ENCODE results near the gene TMEM154. TPM values are rescaled to one million over a fixed set of nuclear protein-coding genes. Genes with fewer than 3 reads are reported as not detected.
A peak's percentile ranks its signal among the peaks of the same experiment; 100 is the strongest.

TMEM154 gene
- total RNA-seq, 4 donors from 2014 or later: 41.2 to 83.1 (median 60.5) TPM

DNA sequence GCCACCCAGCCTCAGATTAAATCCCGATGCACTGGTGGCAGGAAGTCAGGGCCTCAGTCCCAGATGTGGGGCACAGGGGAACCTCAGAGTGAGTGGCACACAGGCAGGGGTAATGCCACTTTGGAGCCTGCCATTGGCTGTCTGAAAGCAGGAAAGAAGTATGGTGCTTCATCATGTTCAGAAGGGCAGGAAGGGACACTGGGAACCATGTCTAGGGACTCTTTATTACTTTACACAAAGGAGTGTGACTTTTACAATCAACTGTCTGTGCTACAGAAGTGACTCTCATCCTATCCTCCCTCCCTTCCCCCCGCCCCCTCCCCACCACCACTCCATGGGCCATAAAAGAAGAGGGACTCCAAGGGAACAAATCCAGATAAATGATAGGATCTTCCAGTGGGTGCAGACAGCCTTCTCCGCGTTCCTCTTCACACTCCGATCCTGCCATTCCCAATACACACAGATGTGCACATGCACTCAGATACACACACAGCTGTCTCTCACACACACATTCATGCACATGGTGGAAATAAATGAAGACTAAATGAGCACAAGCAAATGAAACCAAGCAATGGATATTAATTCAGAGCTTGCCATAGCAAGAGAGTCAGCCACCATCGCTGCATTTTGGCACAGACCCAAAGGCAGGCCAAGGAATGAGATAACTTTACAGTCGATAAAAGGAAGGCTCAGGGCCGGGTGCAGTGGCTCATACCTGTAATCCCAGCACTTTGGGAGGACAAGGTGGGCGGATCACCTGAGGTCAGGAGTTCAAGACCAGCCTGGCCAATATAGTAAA, 2.5 kb upstream of the TMEM154 start:
- intact Hi-C loops (cut with DNase I): no loop called here
- peaks cover 11 to 63% (median 18%) of the 10 kb centered on the region in 3 donors for H3K4me1 ChIP-seq
- H3K27ac ChIP-seq: peak overlapping the region; percentile 49 to 95 (median 92)
- 78 to 80% methylated on average over 6 to 7 of the region's 9 CpGs for WGBS, 2 donors
- DNase-seq: no peak
- no peak overlapping the region for H3K4me3 ChIP-seq
- no peaks in the 10 kb centered on the region for H3K36me3 ChIP-seq
- H3K27me3 ChIP-seq: no peaks in the 10 kb centered on the region
- no peaks in the 10 kb centered on the region for H3K9me3 ChIP-seq
- no peak for TF ChIP-seq POLR2A (IDR thresholded peaks at IDR 0.05)
- TF ChIP-seq, protein P1, sequence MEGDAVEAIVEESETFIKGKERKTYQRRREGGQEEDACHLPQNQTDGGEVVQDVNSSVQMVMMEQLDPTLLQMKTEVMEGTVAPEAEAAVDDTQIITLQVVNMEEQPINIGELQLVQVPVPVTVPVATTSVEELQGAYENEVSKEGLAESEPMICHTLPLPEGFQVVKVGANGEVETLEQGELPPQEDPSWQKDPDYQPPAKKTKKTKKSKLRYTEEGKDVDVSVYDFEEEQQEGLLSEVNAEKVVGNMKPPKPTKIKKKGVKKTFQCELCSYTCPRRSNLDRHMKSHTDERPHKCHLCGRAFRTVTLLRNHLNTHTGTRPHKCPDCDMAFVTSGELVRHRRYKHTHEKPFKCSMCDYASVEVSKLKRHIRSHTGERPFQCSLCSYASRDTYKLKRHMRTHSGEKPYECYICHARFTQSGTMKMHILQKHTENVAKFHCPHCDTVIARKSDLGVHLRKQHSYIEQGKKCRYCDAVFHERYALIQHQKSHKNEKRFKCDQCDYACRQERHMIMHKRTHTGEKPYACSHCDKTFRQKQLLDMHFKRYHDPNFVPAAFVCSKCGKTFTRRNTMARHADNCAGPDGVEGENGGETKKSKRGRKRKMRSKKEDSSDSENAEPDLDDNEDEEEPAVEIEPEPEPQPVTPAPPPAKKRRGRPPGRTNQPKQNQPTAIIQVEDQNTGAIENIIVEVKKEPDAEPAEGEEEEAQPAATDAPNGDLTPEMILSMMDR (IDR thresholded peaks at IDR 0.05): no peak

DNA sequence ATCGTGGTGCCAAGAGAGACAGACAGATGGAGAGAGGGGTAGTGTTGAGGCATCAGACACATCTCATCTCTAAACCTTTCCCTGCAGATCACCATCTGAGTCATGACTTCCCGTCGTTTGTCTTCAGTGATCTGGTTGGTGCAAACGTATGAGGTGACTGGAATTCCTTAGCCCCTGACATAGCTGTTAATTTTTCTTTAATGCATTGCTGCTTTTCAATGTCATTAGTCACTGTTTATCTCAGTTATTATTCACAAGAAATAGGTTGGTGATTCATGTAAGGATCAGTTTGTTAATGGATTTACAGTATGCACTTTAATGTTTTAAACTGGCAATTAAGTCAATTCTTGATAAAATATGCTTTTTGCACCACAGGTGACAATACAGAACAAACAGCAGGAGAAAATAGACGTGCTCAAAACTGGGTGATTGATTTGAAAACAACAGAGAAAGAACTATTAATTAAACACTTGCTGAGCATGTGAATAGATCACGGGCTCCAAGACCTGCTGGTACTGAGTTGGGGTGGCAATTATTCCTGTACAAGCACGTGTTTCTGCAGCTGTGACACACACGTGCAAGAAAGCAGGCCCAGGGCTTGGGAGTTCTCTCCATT, 1.3 kb upstream of the TMEM154 start:
- WGBS, 2 donors: 38 to 48% methylated on average over 8 of the region's 8 CpGs
- DNase-seq: no peak
- Histone ChIP-seq H3K27ac (peak overlapping the region; percentile 87 to 95 (median 92)), H3K4me1 (peaks cover 11 to 75% (median 18%) of the 10 kb centered on the region in 3 donors), H3K9me3 (no peaks in the 10 kb centered on the region), H3K27me3 (no peaks in the 10 kb centered on the region), H3K4me3 (no peak overlapping the region), H3K36me3 (no peaks in the 10 kb centered on the region)
- intact Hi-C loops (cut with DNase I): no loop called here
- TF ChIP-seq POLR2A (IDR thresholded peaks at IDR 0.05): no peak
- TF ChIP-seq, protein P1 (IDR thresholded peaks at IDR 0.05): no peak

DNA sequence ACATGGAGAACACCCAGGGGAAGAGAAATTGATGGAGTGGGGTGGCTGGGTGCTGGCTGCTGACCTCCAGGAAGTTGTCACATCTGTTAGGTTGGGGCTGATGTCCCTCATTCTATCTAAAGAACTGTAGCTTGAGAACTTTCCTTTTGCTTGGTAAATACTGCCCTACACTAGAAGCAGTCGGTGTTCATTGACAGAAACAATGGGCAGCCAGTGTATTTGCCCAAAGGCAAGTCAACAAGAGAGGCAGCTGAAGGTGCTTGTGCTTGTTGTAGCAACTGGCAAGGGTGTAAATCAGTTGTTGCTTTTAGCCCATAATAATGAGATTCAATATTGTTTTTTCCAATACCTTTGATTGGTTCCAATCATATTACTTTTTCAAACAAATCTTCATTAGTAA, 956 bp downstream of the TMEM154 start:
- H3K27ac ChIP-seq: peak overlapping the region; percentile 34 to 95 (median 92)
- peak overlapping the region; percentile 45 to 74 (median 68) for H3K4me3 ChIP-seq
- WGBS, 2 donors: 36% methylated on average over 1 of the region's 1 CpG; no CpG with 5 or more reads in 1 of the 2 donors

DNA sequence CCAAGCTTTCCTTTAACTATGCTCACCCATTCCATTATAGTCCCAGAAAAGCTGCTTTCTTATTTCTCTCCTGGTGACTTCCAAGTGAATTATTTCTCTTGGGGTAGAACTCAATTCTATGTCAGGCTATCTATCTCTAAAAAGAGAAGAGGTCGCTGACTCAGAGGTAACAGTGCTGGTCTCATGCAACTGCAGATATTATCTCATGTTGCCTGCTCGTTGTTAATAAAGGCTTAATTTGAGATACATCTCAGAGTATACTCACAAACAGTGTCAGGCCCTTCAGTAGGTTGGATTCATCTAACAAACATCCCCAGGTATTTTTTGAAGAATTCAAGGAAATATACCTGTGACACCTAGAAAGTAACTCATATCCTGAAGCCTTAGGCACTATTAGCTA, 2.7 kb downstream of the TMEM154 start:
- WGBS, 2 donors: 60 to 74% methylated on average over 2 of the region's 2 CpGs
- Histone ChIP-seq H3K27ac (peak overlapping the region in 3 of 4 donors; percentile 28 to 95 (median 94)), H3K27me3 (no peaks in the 10 kb centered on the region), H3K36me3 (peaks cover 0 to 11% (median 0%) of the 10 kb centered on the region in 3 donors), H3K4me1 (peaks cover 11 to 88% (median 18%) of the 10 kb centered on the region in 3 donors), H3K9me3 (no peaks in the 10 kb centered on the region), H3K4me3 (peak overlapping the region in 1 of 4 donors; percentile 3)
- intact Hi-C loops (cut with DNase I): no loop called here
- no peak for TF ChIP-seq POLR2A (IDR thresholded peaks at IDR 0.05)
- TF ChIP-seq, protein P1 (IDR thresholded peaks at IDR 0.05): no peak
- DNase-seq: no peak

More for the DNA sequence above, 956 bp downstream of the TMEM154 start:
- no peak for DNase-seq
- H3K36me3 ChIP-seq: peaks cover 0 to 10% (median 0%) of the 10 kb centered on the region in 3 donors
- peaks cover 11 to 98% (median 18%) of the 10 kb centered on the region in 3 donors for H3K4me1 ChIP-seq
- intact Hi-C loops (cut with DNase I): no loop called here
- TF ChIP-seq, protein P1 (IDR thresholded peaks at IDR 0.05): no peak
- TF ChIP-seq POLR2A (IDR thresholded peaks at IDR 0.05): no peak
- H3K9me3 ChIP-seq: no peaks in the 10 kb centered on the region
- H3K27me3 ChIP-seq: no peaks in the 10 kb centered on the region

All from esophagus squamous epithelium (tissue), 5 donors.